GM23338 (cell line): Measurements from ENCODE around the gene KLRC3.

ENCODE experiments used
- EZH2 ChIP-seq: fragments of 200-600 bp; sonication (generic); IDR thresholded peaks from one replicate; pipeline ENCODE4 v1.8.0; 2017; ENCODE audit warnings: antibody characterized with exemption, mild to moderate bottlenecking, low read depth; ENCODE audit not compliant: unreplicated experiment
- EZH2phosphoT487 ChIP-seq: fragments of 200-600 bp; sonication (generic); IDR thresholded peaks from one replicate; pipeline ENCODE4 v1.8.1; 2018; ENCODE audit warnings: antibody characterized with exemption; ENCODE audit not compliant: unreplicated experiment
- JUNB ChIP-seq: IDR thresholded peaks from one replicate; pipeline ENCODE4 v1.6.1; 2016; ENCODE audit warnings: antibody characterized with exemption; ENCODE audit not compliant: unreplicated experiment
- POLR2AphosphoS5 ChIP-seq: IDR thresholded peaks from 2 replicates; pipeline ENCODE4 v1.6.1; 2016; ENCODE audit warnings: antibody characterized with exemption, low read depth
- ZNF331 ChIP-seq: fragments of 250-450 bp; sonication (Bioruptor Pico); IDR thresholded peaks from 2 replicates; pipeline ENCODE4 v1.5.0; 2020; ENCODE audit warnings: low read depth, mild to moderate bottlenecking, moderate library complexity
- TF ChIP-seq, protein P1 (sequence below), 2 experiments: fragments of 200-600 bp in 1 of 2; sonication (generic) in 1 of 2; conservative IDR thresholded peaks; 2 replicates each; pipeline versions ENCODE4 v1.5.1 to v1.6.1; 2016 to 2017; ENCODE audit warnings: antibody characterized with exemption in 2 of 2, low read depth in 2 of 2, mild to moderate bottlenecking in 2 of 2, moderate library complexity in 1 of 2

DNA sequence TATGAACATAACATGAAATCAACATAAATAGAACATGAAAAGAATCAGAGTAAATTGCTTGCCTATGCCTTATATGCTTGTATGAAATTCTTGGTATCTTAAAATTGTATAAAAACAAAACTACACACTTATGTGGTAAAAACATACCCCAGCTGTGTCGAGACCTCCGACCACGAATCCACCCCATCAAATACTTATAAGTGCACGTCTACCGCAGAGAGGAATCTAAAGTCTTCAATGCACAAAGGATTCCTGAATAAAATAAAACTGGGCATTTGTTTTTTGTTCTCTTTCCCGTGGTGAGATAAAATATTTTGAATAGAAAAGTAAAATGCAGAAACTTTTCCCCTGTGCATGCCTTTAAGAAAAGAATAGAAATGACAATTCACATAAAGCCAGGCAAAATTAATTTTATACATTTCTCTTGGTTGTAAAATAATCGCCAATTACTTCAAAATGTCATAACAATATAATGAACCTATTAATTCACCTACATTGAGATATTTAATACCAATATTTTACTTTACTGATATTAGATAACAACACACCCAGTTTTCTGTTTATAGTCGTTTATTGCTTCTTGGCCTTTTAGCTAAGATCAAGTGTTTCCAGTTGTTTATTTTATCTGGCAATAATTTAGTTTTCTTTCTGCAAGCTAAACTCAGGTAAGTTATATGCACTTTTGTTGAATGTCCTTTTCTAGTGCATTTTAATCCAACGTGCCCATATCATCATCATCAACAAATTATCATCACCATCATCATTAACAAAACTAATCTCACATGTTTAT lies 31.6 kb downstream of the KLRC3 start:
- TF ChIP-seq EZH2 (no peak), ZNF331 (CRISPR knock-in tag) (no peak), POLR2AphosphoS5 (no peak), JUNB (no peak), EZH2phosphoT487 (no peak)
- TF ChIP-seq, protein P1, sequence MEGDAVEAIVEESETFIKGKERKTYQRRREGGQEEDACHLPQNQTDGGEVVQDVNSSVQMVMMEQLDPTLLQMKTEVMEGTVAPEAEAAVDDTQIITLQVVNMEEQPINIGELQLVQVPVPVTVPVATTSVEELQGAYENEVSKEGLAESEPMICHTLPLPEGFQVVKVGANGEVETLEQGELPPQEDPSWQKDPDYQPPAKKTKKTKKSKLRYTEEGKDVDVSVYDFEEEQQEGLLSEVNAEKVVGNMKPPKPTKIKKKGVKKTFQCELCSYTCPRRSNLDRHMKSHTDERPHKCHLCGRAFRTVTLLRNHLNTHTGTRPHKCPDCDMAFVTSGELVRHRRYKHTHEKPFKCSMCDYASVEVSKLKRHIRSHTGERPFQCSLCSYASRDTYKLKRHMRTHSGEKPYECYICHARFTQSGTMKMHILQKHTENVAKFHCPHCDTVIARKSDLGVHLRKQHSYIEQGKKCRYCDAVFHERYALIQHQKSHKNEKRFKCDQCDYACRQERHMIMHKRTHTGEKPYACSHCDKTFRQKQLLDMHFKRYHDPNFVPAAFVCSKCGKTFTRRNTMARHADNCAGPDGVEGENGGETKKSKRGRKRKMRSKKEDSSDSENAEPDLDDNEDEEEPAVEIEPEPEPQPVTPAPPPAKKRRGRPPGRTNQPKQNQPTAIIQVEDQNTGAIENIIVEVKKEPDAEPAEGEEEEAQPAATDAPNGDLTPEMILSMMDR (conservative IDR thresholded peaks at IDR 0.05; ENCODE audit: low read depth in 2 of 2), result no peak
